Stimulated activated CD4-positive, alpha-beta T cell treated with anti-CD3 and anti-CD28 coated beads, TNF-alpha, amount 100 ng/mL, for 24 hours (primary cell): ENCODE results near the gene RASL11B.

Experiments
- DNase-seq, 3 experiments: peaks; one replicate each; pipeline ENCODE4 v3.0.0-alpha.2; 2020; ENCODE audit warnings: low read depth in 3 of 3

The RASL11B gene

GRCh38 chr4:52915191-52915590 is 53.1 kb downstream of the RASL11B start:
- DNase-seq: no peak

DNA sequence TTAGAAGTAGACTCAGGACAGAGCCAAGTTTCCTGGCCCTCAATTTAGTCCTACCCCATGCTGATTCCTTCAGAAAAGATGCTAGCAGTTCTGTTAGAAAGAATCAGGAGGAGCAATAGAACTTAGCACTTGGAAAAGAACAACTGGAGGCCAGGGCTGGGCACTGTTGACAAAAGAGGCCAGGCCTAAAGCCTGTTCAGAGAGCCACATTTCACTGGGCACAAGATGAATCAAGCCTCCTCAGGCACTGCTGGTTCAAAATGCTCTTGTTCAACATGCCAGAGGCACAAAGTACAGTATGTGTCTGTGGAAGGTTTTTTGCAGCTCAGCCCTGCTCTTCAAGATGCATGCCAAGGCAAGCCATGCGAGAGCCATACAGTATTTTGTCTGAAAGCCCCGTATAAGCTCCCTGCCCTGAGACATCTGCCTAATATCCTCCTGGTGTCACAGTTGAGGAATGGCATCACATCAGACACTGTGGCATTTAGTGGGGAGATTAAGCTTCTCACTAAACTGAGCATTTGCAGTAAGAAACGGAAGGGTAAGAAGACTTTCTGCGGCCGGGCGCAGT is 53.7 kb downstream of the RASL11B start:
- DNase-seq: no peak
